NB4 (cell line): Measurements from ENCODE around the gene NENF.
A peak's percentile ranks its signal among the peaks of the same experiment; 100 is the strongest.
"Not testable (repeated sequence)": the region's sequence is repeated elsewhere in the genome, so short reads cannot be mapped to it uniquely, and the experiment has no call there.

Source experiments
- DNase-seq: peaks from one replicate; pipeline ENCODE4 v3.0.0; 2010; ENCODE audit warnings: low read depth
- H3K4me3 ChIP-seq: one replicate; pipeline ENCODE4 v1.5.1; 2011; ENCODE audit warnings: mild to moderate bottlenecking, low read depth, low read length, moderate library complexity
- MYC ChIP-seq: IDR thresholded peaks from 2 replicates; pipeline ENCODE4 v1.6.1; 2011; ENCODE audit warnings: low read depth, low read length
- POLR2A ChIP-seq: IDR thresholded peaks from 2 replicates; pipeline ENCODE4 v1.6.1; 2011; ENCODE audit warnings: mild to moderate bottlenecking; ENCODE audit not compliant: insufficient read length; ENCODE audit errors: extremely low read depth
- TF ChIP-seq, protein P1 (sequence below): IDR thresholded peaks from 2 replicates; pipeline ENCODE4 v1.6.1; 2011; ENCODE audit warnings: low read depth, low read length
- TF ChIP-seq, protein P2 (sequence below): IDR thresholded peaks from one replicate; pipeline ENCODE4 v1.5.1; 2012; ENCODE audit warnings: low read depth, low read length

Gene NENF

DNA sequence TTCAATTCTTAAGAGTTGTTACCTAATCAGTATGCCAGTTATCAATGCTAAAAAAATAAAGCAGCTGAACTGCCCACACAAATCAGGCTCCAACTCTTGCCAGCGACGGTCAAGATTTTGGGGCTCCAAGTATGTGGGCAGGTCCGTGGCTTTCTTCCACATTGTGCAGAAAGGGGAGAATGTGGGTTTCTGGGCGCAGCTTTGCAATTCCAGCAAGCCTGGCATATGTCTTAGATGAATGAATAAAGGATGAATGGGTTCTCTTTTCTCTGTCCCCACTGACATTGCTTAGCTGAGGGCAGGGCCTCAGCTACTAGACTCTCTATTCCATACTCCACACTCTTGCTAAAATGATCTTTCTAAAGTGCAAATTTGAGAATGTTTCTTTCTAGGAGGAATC lies 42.4 kb downstream of the NENF start:
- no peak for TF ChIP-seq POLR2A
- TF ChIP-seq, protein P1, sequence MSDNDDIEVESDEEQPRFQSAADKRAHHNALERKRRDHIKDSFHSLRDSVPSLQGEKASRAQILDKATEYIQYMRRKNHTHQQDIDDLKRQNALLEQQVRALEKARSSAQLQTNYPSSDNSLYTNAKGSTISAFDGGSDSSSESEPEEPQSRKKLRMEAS, result no peak
- TF ChIP-seq, protein P2, sequence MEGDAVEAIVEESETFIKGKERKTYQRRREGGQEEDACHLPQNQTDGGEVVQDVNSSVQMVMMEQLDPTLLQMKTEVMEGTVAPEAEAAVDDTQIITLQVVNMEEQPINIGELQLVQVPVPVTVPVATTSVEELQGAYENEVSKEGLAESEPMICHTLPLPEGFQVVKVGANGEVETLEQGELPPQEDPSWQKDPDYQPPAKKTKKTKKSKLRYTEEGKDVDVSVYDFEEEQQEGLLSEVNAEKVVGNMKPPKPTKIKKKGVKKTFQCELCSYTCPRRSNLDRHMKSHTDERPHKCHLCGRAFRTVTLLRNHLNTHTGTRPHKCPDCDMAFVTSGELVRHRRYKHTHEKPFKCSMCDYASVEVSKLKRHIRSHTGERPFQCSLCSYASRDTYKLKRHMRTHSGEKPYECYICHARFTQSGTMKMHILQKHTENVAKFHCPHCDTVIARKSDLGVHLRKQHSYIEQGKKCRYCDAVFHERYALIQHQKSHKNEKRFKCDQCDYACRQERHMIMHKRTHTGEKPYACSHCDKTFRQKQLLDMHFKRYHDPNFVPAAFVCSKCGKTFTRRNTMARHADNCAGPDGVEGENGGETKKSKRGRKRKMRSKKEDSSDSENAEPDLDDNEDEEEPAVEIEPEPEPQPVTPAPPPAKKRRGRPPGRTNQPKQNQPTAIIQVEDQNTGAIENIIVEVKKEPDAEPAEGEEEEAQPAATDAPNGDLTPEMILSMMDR, result no peak
- TF ChIP-seq MYC, result no peak
- DNase-seq, result no peak
- no peak overlapping the region for H3K4me3 ChIP-seq

DNA sequence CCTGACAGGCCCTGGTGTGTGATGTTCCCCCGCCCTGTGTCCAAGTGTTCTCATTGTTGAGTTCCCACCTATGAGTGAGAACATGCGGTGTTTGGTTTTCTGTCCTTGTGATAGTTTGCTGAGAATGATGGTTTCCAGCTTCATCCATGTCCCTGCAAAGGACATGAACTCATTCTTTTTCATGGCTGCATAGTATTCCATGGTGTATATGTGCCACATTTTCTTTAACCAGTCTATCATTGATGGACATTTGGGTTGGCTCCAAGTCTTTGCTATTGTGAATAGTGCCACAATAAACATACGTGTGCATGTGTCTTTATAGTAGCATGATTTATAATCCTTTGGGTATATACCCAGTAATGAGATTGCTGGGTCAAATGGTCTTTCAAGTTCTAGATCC lies 43.1 kb downstream of the NENF start:
- H3K4me3 ChIP-seq, DNase-seq: not testable (repeated sequence)

DNA sequence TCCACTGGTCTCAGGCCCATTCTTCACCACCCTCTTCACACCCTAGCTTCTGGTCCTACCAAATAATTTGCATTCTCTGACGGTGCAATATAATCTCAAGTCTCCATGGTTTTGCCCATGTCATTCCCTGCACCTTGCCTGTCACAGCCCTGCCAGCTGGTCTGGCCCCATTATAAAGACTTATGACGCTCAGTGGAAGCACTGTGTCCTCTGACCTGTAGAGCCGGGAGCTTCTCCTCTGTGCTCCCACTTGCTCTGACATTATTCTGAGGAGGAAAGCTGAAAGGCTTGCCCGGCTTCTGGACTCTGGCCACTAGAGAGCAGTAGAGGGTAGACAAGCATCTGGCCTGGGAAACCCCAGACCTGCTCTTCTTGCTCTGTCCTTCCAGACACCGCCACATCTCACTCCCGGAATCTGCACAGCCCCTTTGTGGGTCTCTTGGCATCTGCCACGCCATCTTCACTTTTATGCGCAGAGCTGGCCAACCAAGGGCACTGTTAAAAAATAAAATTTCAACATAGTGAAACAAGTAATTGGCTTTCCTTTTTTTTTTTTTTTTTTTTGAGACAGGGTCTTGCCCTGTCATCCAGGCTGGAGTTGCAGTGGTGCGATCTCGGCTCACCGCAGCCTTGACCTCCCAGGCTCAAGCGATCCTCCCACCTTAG lies 44.4 kb downstream of the NENF start:
- peak; percentile 84 for DNase-seq
- no peak overlapping the region for H3K4me3 ChIP-seq
- TF ChIP-seq, protein P2, result peak; percentile 93
- TF ChIP-seq POLR2A, result no peak

DNA sequence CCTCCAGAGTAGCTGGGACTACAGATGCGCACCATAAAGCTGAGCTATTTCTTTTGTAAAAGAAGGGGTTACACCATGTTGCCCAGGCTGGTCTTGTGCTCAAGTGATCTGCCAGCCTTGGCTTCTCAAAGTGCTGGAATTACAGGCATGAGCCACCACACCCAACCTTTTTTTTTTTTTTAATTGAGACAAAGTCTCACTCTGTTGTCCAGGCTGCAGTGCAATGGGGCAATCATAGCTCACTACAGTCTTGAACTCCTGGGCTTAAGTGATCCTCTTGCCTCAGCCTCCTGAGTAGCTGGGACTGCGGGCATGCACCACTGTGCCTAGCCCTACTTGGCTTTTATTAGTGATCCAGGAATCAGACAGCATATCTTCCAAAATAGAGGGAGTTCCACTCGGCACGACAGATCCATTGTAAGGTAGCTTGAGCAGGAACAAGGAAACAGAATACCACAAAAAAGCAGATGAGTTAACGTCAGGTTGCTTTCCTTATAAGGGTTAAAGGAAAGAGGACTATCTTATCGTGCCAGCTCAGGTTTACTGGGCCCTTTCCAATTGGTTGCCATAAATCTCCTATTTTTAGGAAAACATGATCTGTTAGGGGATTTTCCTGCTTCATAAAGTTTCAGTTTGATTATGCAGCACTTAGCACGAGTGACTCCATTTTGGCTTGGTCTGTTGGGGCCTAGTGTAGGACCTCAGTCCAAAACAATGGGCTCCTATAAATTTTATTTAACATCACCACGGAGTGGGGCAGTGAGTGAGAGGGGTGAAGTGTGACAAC lies 45.2 kb downstream of the NENF start:
- no peak for DNase-seq
- TF ChIP-seq MYC (no peak), POLR2A (no peak)
- TF ChIP-seq, protein P2, result no peak
- TF ChIP-seq, protein P1, result no peak
- no peak overlapping the region for H3K4me3 ChIP-seq

DNA sequence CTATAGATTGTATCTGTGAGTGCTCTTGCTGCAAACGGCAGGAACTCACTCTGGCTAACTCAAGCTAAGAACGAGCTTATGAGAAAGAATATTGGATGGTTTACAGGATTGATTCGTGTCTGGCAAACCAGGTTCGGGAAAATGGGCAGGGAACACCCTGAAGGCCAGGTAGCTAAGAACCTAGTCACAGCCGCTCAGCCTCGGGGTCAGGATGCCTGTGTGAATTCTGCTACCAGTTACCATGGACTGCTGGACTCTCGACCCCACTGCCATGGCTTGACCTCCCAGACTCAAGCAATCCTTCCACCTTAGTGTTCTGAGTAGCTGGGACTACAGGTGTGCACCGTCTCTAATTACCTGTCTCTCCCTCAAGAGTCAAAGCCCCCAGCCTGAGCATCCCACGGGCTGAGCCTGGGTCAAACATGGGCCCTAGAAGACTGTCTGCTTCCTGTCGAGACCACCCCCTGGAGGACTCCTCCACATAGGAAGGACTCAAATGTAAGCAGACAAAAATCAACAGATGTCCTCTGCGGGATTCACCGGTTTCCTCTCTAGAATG lies 45.8 kb downstream of the NENF start:
- TF ChIP-seq MYC (no peak), POLR2A (no peak)
- TF ChIP-seq, protein P1, result no peak
- TF ChIP-seq, protein P2, result no peak
- no peak for DNase-seq
- H3K4me3 ChIP-seq, result no peak overlapping the region

DNA sequence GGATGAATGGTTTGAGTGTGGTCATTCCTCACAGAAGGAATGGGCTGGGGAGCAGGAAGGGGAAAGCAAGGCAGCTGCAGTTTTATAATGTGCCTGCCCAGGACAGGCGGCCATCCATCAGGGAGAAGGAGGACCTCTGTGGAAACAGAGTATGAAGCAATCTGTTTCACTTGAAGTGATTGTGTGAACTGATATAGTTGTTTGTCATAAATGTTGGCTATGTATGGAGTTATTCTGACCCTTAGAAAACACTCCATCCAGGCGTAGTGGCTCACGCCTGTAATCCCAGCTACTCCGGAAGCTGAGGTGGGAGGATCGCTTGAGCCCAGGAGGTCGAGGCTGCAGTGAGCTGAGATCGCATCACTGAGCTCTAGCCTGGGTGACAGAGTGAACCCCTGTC lies 46.5 kb downstream of the NENF start:
- no peak for TF ChIP-seq POLR2A
- TF ChIP-seq, protein P1, result no peak
- TF ChIP-seq, protein P2, result no peak
- TF ChIP-seq MYC, result no peak
- no peak overlapping the region for H3K4me3 ChIP-seq
- no peak for DNase-seq

DNA sequence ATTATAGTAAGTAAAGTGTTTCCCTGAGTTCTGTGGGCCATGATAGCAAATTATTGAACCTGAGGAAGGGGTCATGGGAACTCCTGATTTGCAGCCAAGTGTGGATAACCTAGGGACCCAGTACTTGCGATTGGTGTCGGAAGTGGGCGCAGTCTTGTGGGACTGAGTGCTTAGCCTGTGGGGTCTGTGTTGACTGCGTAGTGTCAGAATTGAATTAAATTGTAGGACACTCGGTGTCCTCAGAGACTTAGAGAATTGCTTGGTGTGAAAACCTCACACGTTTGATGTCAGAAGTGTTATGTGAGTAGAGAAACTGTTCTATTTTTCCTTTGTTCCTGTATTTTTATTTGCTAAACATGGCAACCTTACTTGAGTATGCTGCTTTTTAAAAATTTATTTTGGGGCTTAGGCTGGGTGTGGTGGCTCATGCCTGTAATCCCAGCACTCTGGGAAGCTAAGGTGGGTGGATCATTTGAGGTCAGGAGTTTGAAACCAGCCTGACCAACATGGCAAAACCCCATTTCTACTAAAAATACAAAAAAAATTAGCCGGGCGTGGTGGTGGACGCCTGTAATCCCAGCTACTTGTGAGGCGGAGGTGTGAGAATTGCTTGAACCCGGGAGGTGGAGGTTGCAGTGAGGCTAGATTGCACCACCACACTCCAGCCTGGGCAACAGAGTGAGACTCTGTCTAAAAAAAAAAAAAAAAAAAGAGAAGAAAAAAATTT lies 48.2 kb downstream of the NENF start:
- not testable (repeated sequence) for H3K4me3 ChIP-seq

More for the DNA sequence above, 48.2 kb downstream of the NENF start:
- not testable (repeated sequence) for DNase-seq
